Fibroblast of skin of right biceps (primary cell): Measurements from ENCODE around the gene PAH.

Source experiments
- DNase-seq: peaks from one replicate; pipeline ENCODE4 v3.0.0-alpha.2; 2013

PAH gene

GRCh38 chr12:102917026-102917787, at the start of gene PAH:
PAH (minus strand) TSS chr12:102917244; CDS start chr12:102917130, 114 bp downstream.
- no peak for DNase-seq

GRCh38 chr12:102966200-102966863, 49.3 kb upstream of the PAH start:
- DNase-seq, result no peak

GRCh38 chr12:102965281-102966155, 48.5 kb upstream of the PAH start:
- no peak for DNase-seq

GRCh38 chr12:102964872-102965271, 47.8 kb upstream of the PAH start:
- no peak for DNase-seq

- DNase-seq, result no peak
These were observed 46.8 kb upstream of the PAH start for GRCh38 chr12:102963796-102964195.

- no peak for DNase-seq
These were observed 45.9 kb upstream of the PAH start for GRCh38 chr12:102962986-102963385.

GRCh38 chr12:102962532-102962931, 45.5 kb upstream of the PAH start:
- DNase-seq, result no peak

- no peak for DNase-seq
These were observed 44.4 kb upstream of the PAH start for GRCh38 chr12:102961466-102961855.

GRCh38 chr12:102960766-102961465, 43.9 kb upstream of the PAH start:
- DNase-seq, result no peak

- no peak for DNase-seq
These were observed 42.3 kb upstream of the PAH start for GRCh38 chr12:102959391-102959790.

- DNase-seq, result no peak
These were observed 41.8 kb upstream of the PAH start for GRCh38 chr12:102958830-102959176.

- DNase-seq, result peak; percentile 39
These were observed 41.2 kb upstream of the PAH start for GRCh38 chr12:102958073-102958829.

- peak; percentile 4 for DNase-seq
These were observed 40.5 kb upstream of the PAH start, which contains the start of gene ASCL1 for GRCh38 chr12:102957339-102958050. ASCL1 (plus strand) TSS chr12:102957674; CDS start chr12:102958245, 571 bp downstream.

- no peak for DNase-seq
These were observed 39.8 kb upstream of the PAH start for GRCh38 chr12:102956738-102957327.

- DNase-seq, result no peak
These were observed 39.1 kb upstream of the PAH start for GRCh38 chr12:102955926-102956737.

- DNase-seq, result no peak
These were observed 37.1 kb upstream of the PAH start for GRCh38 chr12:102954134-102954533.

- no peak for DNase-seq
These were observed 36.2 kb upstream of the PAH start for GRCh38 chr12:102953221-102953620.

- no peak for DNase-seq
These were observed 34.8 kb upstream of the PAH start for GRCh38 chr12:102951841-102952240.

- no peak for DNase-seq
These were observed 34.0 kb upstream of the PAH start for GRCh38 chr12:102950950-102951619.
